Activated CD4-positive, alpha-beta memory T cell treated with anti-CD3 and anti-CD28 coated beads, Interleukin-2, amount 10 ng/mL, durations not matched to agents 7 days and 5 days (primary cell): ENCODE data around the gene TMEM52. TPM values are rescaled to one million over a fixed set of nuclear protein-coding genes. Genes with fewer than 3 reads are reported as not detected.

ENCODE experiments used
- CTCF ChIA-PET: fragments of 350-600 bp; sonication (Branson Sonifier 250); formaldehyde crosslinking; loops from one replicate; lab custom pipeline; 2021; ENCODE audit warnings: antibody characterized with exemption, inconsistent platforms; lab: Charles Lee
- POLR2A ChIA-PET: fragments of 350-600 bp; sonication (Branson Sonifier 250); formaldehyde crosslinking; loops from one replicate; lab custom pipeline; 2021; ENCODE audit warnings: antibody characterized with exemption; lab: Charles Lee
- DNase-seq: peaks from one replicate; pipeline ENCODE4 v3.0.0-alpha.2; 2020
- H3K27ac Mint-ChIP-seq: one replicate; pipeline ENCODE4 v1.8.0; 2021; ENCODE audit warnings: mild to moderate bottlenecking, mixed read lengths
- H3K27me3 Mint-ChIP-seq: one replicate; pipeline ENCODE4 v1.8.0; 2021; ENCODE audit warnings: mixed read lengths
- H3K36me3 Mint-ChIP-seq: one replicate; pipeline ENCODE4 v1.8.0; 2021; ENCODE audit warnings: low read depth, mixed read lengths
- H3K4me1 Mint-ChIP-seq: one replicate; pipeline ENCODE4 v1.8.0; 2021; ENCODE audit warnings: mixed read lengths
- H3K4me3 Mint-ChIP-seq: one replicate; pipeline ENCODE4 v1.8.0; 2021; ENCODE audit warnings: mild to moderate bottlenecking, mixed read lengths
- H3K9me3 Mint-ChIP-seq: one replicate; pipeline ENCODE4 v1.8.0; 2021; ENCODE audit warnings: mixed read lengths
- total RNA-seq, 2 experiments: library from RNA; stranded (reverse); gene quantifications; one replicate each; pipeline ENCODE4 v1.2.3, GENCODE V29; 2021

TMEM52 gene
- total RNA-seq, 2 experiments from 2014 or later = not detected

DNA sequence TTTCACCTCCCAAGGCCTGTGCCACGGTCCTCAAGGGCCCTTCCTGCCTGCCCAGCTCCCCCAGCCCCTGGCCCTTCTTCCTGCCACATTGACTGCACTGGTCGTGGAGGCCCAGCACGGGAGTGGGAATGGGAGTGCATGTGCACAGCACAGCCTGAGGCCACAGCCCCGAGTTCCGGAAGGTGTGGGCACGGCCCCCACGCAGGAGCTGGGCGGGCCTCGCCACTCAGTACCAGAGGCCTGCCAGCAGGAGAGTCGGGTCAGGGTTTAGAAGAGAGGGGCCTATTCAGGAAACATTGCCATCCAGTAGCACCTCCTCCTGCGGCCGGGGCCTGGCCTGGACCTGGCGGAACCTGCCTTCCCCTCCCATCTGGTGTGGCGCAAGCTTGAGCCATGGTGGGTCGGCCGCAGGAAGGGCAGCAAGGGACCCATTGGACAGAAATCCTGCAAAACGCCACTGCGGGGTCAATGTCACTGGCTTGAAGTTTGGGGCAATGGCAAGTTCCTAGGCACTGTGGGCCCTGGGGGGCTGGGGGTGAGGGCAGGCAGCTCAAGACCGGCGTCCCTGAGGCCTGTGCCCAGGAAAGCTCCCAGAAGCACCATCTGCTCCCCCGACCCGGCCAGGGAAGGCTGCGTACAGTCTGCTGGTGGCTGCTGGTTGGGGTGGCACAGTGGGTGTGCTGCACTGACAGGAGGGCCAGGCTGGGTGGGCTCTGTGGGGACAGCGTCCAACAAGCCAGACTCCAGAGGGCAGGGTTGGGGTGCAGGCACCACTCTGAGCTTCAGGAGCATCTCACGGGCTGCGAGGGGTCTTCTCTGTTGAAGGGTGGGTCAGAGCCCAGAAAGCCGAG is 1.8 kb upstream of the TMEM52 start:
- no peak overlapping the region for H3K27ac Mint-ChIP-seq
- POLR2A ChIA-PET = interaction anchor here (1.6 kb wide), 1 partner anchor 12 kb away, joined by 7 read pairs; no protein-coding TSS in a partner anchor
- CTCF ChIA-PET = no interaction called here

DNA sequence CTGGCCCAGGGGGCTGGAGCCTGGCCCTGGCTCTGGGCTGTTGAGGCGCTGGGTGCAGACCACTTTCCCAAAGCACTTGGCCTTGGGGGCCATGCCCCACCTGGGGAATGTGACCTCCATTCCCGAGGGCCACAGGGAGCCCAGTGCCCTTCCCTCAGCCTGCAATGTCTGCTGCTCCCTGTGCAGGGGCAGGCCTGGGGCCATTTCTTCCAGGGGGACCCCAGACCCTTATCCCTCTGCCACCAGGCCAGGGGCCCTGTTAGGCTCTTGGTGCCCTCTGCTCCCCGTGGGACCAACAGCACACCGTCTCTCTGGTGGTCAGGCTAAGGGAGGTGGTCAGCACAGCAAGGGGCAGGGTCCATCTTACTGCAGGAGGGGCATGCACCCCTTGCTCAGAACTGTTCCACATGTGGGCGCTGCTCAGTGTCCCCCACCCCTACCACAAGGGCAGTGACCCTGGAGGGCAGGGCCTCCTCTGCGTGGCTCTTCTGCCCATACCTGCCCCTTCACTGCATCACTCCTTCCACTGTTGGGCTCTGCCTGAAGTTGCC is 1.1 kb upstream of the TMEM52 start:
- CTCF ChIA-PET = interaction anchor here (1.0 kb wide), 1 partner anchor 11 kb away, joined by 7 read pairs; no protein-coding TSS in a partner anchor
- Mint-ChIP-seq H3K4me1 (peaks cover 4% of the 10 kb centered on the region), H3K27ac (no peak overlapping the region), H3K9me3 (no peaks in the 10 kb centered on the region), H3K4me3 (no peak overlapping the region), H3K27me3 (no peaks in the 10 kb centered on the region), H3K36me3 (no peaks in the 10 kb centered on the region)
- POLR2A ChIA-PET = interaction anchor here (1.6 kb wide), 1 partner anchor 11 kb away, joined by 7 read pairs; no protein-coding TSS in a partner anchor
- no peak for DNase-seq

More for the DNA sequence above, 1.8 kb upstream of the TMEM52 start:
- peaks cover 4% of the 10 kb centered on the region for H3K4me1 Mint-ChIP-seq
- no peak overlapping the region for H3K4me3 Mint-ChIP-seq
- H3K27me3 Mint-ChIP-seq = no peaks in the 10 kb centered on the region
- DNase-seq = no peak
- no peaks in the 10 kb centered on the region for H3K36me3 Mint-ChIP-seq
- H3K9me3 Mint-ChIP-seq = no peaks in the 10 kb centered on the region

DNA sequence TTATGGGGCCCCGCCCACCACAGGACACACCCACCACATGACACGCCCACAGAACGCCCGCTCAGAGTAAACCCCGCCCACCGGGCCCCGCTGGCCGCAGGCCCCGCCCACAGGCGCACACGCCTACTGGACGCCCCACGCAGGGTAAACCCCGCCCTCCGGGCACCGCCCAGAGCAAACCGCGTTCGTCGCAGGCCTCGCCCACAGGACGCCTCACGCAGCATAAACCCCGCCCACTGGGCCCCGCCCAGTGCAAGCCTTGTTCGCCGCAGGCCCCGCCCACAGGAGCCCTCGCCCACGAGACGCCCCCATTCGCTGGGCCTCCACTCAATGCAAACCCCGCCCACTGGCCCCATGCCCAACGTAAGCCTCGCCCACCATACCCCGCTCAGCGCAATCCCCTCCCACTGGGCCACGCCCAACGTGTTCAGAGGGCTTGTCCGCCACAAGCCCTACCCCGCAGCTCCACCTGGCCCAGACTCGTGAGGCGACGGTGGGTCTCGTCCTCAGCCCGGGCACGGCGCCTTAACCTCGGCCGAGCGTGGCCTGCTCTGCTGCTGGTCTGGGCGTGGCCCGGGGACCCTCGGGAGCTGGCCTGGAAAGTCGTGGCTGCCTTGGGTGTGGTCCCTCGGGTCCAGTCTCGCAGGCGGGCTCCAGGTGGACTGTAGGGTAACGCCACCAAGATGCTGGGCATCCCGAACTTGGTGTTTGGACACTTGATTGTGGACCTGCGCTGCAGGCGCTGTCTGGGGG is 401 bp upstream of the TMEM52 start:
- POLR2A ChIA-PET = interaction anchor here (1.6 kb wide), 1 partner anchor 10 kb away, joined by 7 read pairs; no protein-coding TSS in a partner anchor
- Mint-ChIP-seq H3K4me3 (peak overlapping the region; percentile 63), H3K27me3 (no peaks in the 10 kb centered on the region), H3K27ac (no peak overlapping the region), H3K36me3 (no peaks in the 10 kb centered on the region), H3K9me3 (no peaks in the 10 kb centered on the region), H3K4me1 (peaks cover 4% of the 10 kb centered on the region)
- DNase-seq = peak; percentile 100
- CTCF ChIA-PET = interaction anchor here (0.6 to 1.0 kb wide), 2 partner anchors 10 to 125 kb away, joined by 4 to 7 read pairs; no protein-coding TSS in a partner anchor

DNA sequence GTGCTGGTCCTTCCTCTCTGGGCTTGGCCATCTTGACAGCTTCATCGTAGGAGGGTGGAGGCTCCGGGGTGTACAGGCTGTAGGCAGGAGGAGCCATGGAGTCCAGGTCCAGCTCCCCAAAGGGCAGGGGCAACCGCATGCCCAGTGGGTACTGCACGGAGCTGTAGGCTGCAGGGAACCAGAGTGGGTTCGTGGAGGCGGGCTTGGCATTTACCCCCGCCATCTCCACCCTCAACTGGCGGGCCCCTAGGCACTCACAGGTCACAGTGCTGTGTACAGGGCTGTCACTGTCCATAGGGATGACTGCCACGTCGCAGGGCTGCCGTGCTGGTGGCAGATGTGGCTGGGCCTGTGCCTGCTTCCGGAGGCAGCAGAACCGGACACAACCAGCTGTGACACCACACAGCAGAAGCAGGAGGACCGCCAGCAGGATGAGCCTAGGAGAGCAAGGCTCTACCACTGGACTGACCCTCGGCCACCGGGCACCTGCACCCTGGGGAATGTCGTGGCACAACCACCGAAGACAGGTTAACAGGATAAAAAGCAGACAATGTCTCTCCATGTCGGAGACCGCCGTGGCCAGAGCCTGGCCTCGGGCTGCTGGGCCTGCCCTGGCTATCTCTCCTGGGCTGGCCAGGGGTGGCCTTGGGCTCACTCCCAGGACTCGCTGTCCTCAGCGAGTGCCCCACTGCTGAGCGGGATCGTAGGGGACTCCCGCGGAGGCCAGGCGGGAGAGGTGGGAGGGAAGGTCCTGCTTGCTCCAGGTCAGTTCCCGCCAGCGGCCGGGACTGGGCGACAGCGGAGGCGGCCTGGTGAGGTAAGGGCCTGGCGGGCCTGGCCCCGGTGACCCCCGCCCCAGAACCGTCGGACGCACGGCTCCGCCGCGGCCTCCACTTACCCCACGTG is 831 bp downstream of the TMEM52 start:
- DNase-seq = no peak
- peaks cover 4% of the 10 kb centered on the region for H3K4me1 Mint-ChIP-seq
- POLR2A ChIA-PET = no interaction called here
- no peak overlapping the region for H3K27ac Mint-ChIP-seq
- H3K27me3 Mint-ChIP-seq = peaks cover 3% of the 10 kb centered on the region
- no peaks in the 10 kb centered on the region for H3K36me3 Mint-ChIP-seq
- CTCF ChIA-PET = no interaction called here
- peak overlapping the region; percentile 24 for H3K4me3 Mint-ChIP-seq
- no peaks in the 10 kb centered on the region for H3K9me3 Mint-ChIP-seq

DNA sequence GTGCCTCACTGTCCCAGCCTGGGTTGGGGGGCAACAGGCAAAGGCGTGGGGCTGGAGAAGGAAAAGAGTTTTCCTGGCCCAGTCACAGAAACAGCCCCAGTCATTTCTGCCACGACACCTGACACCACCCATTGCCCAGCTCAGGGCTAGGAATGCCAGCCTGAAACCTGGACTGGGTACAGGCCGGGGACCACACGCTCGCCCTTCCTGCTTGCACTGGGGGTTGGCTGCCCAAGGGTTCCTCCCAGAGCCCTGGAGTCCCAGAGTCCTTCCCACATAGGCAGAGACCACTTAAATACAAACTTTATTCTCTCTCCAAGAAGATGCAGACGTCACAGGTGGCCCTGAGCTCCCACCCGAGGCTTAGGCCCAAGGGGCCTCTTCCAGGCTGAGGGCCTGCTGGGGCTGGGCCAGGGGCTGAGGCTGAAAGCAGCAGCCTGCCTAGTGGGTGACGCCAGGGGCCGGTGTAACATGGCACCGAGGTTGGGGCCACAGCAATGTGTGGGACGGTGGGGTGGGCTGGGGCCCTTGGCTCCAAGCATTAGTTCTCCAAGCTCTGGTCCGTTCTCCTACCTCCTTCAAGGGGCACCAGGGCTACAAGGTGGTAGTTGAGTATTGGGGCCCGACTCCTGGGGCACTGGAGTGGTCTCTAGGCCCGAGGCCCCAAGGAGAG is 1.6 kb downstream of the TMEM52 start:
- no peak for DNase-seq
- Mint-ChIP-seq H3K9me3 (no peaks in the 10 kb centered on the region), H3K4me1 (peaks cover 4% of the 10 kb centered on the region), H3K27ac (no peak overlapping the region), H3K36me3 (no peaks in the 10 kb centered on the region), H3K27me3 (peaks cover 3% of the 10 kb centered on the region), H3K4me3 (peak overlapping the region; percentile 24)
- ChIA-PET CTCF (no interaction called here), POLR2A (no interaction called here)

DNA sequence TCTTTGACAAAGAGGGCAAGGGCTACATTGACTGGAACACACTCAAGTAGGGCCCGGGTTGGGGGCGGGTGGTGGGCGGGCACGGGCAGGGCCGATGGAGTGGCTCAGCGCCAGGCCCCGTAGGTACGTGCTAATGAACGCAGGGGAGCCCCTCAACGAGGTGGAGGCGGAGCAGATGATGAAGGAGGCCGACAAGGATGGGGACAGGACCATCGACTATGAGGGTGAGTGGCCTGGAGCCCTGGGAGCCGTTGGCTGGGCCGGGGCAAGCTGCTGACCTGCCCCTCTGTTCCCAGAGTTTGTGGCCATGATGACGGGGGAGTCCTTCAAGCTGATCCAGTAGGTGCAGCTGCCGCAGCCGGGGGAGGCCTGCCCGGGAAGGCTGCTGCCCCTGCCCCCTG is 2.2 kb downstream of the TMEM52 start:
- H3K4me3 Mint-ChIP-seq = no peak overlapping the region
- POLR2A ChIA-PET = no interaction called here
- H3K4me1 Mint-ChIP-seq = peaks cover 4% of the 10 kb centered on the region
- H3K27ac Mint-ChIP-seq = no peak overlapping the region
- CTCF ChIA-PET = no interaction called here
- H3K27me3 Mint-ChIP-seq = peaks cover 3% of the 10 kb centered on the region
- no peaks in the 10 kb centered on the region for H3K9me3 Mint-ChIP-seq
- no peaks in the 10 kb centered on the region for H3K36me3 Mint-ChIP-seq
- DNase-seq = no peak

DNA sequence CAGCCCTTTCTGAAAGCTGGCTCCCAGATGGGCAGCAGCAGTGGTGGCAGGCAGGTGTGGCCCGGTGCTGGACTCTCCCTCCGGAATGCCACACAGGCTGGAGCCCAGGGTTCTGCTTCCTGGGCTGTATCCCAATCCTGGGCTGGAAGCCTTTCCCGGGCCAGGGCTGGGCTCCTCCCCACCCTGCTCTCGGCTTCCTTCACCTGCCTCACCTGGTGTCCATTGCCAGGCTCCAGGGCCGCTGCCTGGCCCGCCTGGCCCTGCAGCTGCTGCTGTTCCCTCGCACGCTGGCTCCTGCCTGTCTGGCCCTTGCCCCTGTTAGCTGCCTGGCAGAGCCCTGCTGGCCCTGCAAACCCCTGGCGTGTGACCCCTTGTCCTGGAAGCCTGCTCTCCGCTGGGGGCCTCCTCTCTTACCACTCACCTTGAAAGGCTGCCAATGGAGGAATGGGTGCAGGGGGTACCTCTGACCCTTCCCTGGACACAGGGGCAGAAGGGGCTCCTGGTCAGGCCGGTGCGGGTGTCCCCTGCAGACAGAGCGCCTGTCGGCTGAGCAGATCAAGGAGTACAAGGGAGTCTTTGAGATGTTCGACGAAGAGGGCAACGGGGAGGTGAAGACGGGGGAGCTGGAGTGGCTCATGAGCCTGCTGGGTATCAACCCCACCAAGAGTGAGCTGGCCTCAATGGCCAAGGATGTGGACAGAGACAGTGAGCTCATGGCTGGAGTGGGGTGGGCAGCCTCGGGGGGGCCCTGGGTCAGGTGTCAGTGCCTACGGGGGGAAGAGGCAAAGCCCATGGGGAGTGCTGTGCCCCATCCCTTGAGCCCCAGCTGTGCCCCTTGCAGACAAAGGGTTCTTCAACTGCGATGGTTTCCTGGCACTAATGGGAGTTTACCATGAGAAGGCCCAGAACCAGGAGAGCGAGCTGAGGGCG is 2.9 kb downstream of the TMEM52 start:
- H3K4me3 Mint-ChIP-seq = no peak overlapping the region
- POLR2A ChIA-PET = no interaction called here
- H3K9me3 Mint-ChIP-seq = no peaks in the 10 kb centered on the region
- DNase-seq = no peak
- peaks cover 3% of the 10 kb centered on the region for H3K27me3 Mint-ChIP-seq
- H3K27ac Mint-ChIP-seq = no peak overlapping the region
- no peaks in the 10 kb centered on the region for H3K36me3 Mint-ChIP-seq
- CTCF ChIA-PET = no interaction called here
- H3K4me1 Mint-ChIP-seq = peaks cover 4% of the 10 kb centered on the region

DNA sequence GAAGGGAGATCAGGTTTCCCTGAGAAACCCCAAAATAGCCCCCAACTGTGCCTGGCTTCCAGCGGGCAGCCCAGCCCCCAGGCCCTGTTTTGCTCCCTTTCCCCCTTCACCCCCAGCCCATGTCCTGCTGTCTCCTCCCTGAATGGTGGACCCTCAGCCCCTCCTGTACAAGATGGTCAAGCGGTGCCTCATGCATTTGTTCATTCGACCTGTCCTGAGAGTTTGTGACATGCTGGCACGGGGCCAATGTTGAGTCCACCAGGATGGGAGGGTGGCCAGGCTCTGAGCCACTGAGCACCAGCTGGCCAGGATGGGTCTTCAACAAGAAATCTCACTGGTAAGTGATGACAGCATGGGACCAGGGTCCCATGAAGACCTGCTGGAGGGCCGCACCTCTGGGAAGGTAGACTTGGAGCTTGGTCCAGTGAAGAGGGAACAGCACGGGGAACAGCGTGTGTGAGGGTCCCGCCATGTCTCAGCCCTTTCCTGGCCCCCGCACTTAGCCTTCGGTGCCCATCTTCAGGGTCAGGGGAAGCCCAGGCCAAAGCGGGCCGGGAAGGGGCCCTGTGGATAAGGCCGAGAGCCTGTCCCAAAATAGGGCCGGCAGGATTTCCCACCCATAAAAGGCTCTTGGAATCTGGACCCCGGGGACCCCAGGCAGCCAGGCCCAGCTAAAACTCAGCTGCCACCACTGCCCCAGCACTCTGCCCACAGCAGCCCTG is 3.9 kb downstream of the TMEM52 start, which contains the start of gene CALML6:
Gene CALML6 (plus strand): TSS at position 290 of the 722 bp plus-strand sequence. CDS start 21 bp downstream, at position 311.
- DNase-seq = no peak
- POLR2A ChIA-PET = no interaction called here
- Mint-ChIP-seq H3K27me3 (peaks cover 3% of the 10 kb centered on the region), H3K4me3 (no peak within 1 kb of the TSS), H3K9me3 (no peaks in the 10 kb centered on the region), H3K4me1 (peaks cover 8% of the 10 kb centered on the region), H3K27ac (no peak within 1 kb of the TSS), H3K36me3 (no peaks in the 10 kb centered on the region)
- CTCF ChIA-PET = interaction anchor here (0.7 kb wide), 1 partner anchor 10 kb away, joined by 3 read pairs; no protein-coding TSS in a partner anchor

DNA sequence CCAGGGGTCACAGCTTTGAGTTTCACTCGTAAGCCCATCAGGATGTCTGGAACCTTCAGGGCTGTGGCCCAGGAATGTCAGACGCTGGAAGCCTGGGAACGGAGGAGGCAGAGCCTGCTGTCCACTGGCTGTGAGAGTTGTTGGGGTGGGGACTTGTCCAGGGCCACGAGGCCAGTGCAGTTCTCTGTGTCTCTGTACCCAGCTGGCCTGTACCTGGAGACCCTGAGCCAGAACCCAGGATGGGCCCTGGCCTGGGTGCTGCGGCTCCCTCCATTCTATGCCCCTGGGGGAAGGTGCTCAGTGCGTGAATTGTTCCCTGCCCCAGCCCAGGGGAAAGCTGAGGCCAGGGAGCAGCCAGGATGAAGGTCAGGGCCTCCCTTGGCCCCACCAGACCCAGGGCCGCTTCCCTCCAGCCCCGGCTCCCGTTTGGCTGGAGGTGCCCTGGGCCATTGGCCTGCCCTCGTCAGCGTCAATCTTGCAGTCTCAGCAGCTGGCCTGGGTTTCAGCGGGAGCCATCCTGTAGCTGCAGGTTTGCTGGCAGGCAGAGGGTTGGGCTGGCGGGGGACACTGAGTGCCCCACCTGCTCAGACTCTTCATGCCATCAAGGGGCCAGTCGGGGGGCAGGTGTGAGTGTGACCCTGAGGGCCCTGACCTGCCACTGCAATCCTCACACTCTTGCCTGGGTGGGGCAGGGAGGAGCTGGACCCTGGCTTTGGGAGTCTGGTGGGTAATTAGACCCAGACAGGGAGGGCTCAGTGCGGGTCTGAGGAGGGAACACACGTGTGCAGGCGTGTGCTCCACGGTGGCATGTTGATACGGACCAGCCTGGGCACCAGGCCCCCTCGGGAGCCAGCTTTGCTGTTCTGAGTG is 4.7 kb downstream of the TMEM52 start:
- peaks cover 9% of the 10 kb centered on the region for H3K4me1 Mint-ChIP-seq
- ChIA-PET CTCF (no interaction called here), POLR2A (no interaction called here)
- no peak overlapping the region for H3K4me3 Mint-ChIP-seq
- H3K36me3 Mint-ChIP-seq = no peaks in the 10 kb centered on the region
- no peak overlapping the region for H3K27ac Mint-ChIP-seq
- H3K9me3 Mint-ChIP-seq = no peaks in the 10 kb centered on the region
- DNase-seq = no peak
- peaks cover 3% of the 10 kb centered on the region for H3K27me3 Mint-ChIP-seq
